A549 (cell line): Measurements from ENCODE around the gene UQCC2.

ENCODE experiments used
- CBX8 ChIP-seq: fragments of 200-600 bp; sonication (generic); IDR thresholded peaks from 2 replicates; pipeline ENCODE4 v1.6.1; 2016
- CTCF ChIP-seq: fragments of >200 bp; sonication (Bioruptor Twin); formaldehyde crosslinking; IDR thresholded peaks from 3 replicates; pipeline ENCODE4 v1.5.1; 2016
- ELK1 ChIP-seq: fragments of 150-350 bp; IDR thresholded peaks from 2 replicates; pipeline ENCODE4 v1.6.1; 2014; ENCODE audit warnings: low read depth, mild to moderate bottlenecking, low read length
- EP300 ChIP-seq, 2 experiments: fragments of >200 bp; sonication (Bioruptor Twin); formaldehyde crosslinking; IDR thresholded peaks; 2 replicates in 1 of 2; 3 replicates in 1 of 2; pipeline ENCODE4 v1.6.1; 2016 to 2017
- JUNB ChIP-seq: fragments of >200 bp; sonication (Bioruptor Twin); formaldehyde crosslinking; IDR thresholded peaks from 2 replicates; pipeline ENCODE4 v1.6.1; 2016
- MAFK ChIP-seq: fragments of 450-650 bp; IDR thresholded peaks from 2 replicates; pipeline ENCODE4 v1.6.1; 2014; ENCODE audit not compliant: partially characterized antibody
- NR3C1 ChIP-seq: fragments of >200 bp; sonication (Bioruptor Twin); formaldehyde crosslinking; IDR thresholded peaks from 3 replicates; pipeline ENCODE4 v1.6.1; 2017
- POLR2A ChIP-seq: IDR thresholded peaks from 2 replicates; pipeline ENCODE4 v1.6.1; 2012; ENCODE audit warnings: mild to moderate bottlenecking, low read length
- REST ChIP-seq: fragments of 200-600 bp; sonication (generic); IDR thresholded peaks from 2 replicates; pipeline ENCODE4 v1.6.1; 2016; ENCODE audit warnings: antibody characterized with exemption, mild to moderate bottlenecking, moderate library complexity
- SREBF2 ChIP-seq: fragments of 450-650 bp; IDR thresholded peaks from 2 replicates; pipeline ENCODE4 v1.6.1; 2014; ENCODE audit warnings: mild to moderate bottlenecking, moderate library complexity
- USF2 ChIP-seq: fragments of 450-650 bp; IDR thresholded peaks from 2 replicates; pipeline ENCODE4 v1.6.1; 2014; ENCODE audit warnings: antibody characterized with exemption
- ZFP36 ChIP-seq: fragments of 450-650 bp; IDR thresholded peaks from 2 replicates; pipeline ENCODE4 v1.6.1; 2014; ENCODE audit warnings: borderline replicate concordance; ENCODE audit not compliant: partially characterized antibody

- TF ChIP-seq ZFP36 (no peak), POLR2A (no peak), CBX8 (no peak), REST (no peak), USF2 (no peak), CTCF (no peak), ELK1 (no peak), SREBF2 (no peak), MAFK (no peak), EP300 (IDR thresholded peaks at IDR 0.05) (no peak), JUNB (no peak), NR3C1 (no peak)
These were observed 16.0 kb downstream of the UQCC2 start for GRCh38 chr6:33695451-33695887.
